ENCODE data around the gene ERVW-1. TPM values are rescaled to one million over a fixed set of nuclear protein-coding genes. Genes with fewer than 3 reads are reported as not detected.

ERVW-1 gene
- polyA plus RNA-seq, 1 donor (not counting 4 experiments of a cell fraction or from before 2014, with no cell fraction given), result not detected

DNA sequence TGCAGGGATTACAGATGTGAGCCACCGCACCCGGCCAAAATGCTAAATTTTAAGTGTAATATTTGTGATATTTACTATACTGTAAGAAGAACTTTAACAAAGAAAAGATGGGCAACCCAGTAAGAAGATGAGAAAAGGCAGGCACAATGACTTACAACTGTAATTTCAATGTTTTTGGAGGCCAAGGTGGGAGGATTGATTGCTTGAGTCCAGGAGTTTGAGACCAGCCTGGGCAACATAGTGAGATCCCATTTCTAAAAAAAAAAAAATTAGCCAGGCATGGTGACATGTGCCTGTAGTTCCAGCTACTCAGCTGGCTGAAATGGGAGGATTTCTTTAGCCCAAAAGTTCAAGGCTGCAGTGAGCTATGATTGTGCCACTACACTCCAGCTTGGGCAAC is 42.2 kb downstream of the ERVW-1 start:
- dilution Hi-C loops (cut with MboI; ENCODE audit: extremely low pct_ligation_motif_present, low sequenced_read_pairs), result no loop called here
- TF ChIP-seq, protein P1, sequence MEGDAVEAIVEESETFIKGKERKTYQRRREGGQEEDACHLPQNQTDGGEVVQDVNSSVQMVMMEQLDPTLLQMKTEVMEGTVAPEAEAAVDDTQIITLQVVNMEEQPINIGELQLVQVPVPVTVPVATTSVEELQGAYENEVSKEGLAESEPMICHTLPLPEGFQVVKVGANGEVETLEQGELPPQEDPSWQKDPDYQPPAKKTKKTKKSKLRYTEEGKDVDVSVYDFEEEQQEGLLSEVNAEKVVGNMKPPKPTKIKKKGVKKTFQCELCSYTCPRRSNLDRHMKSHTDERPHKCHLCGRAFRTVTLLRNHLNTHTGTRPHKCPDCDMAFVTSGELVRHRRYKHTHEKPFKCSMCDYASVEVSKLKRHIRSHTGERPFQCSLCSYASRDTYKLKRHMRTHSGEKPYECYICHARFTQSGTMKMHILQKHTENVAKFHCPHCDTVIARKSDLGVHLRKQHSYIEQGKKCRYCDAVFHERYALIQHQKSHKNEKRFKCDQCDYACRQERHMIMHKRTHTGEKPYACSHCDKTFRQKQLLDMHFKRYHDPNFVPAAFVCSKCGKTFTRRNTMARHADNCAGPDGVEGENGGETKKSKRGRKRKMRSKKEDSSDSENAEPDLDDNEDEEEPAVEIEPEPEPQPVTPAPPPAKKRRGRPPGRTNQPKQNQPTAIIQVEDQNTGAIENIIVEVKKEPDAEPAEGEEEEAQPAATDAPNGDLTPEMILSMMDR (optimal IDR thresholded peaks at IDR 0.05 in 1 of 3, IDR thresholded peaks at IDR 0.05 in 1 of 3, conservative IDR thresholded peaks at IDR 0.05 in 1 of 3; ENCODE audit: extremely low read depth in 1 of 3, insufficient read depth in 2 of 3, low read length in 3 of 3), result no peak
- TF ChIP-seq EZH2 (IDR thresholded peaks at IDR 0.05; ENCODE audit: low read length), result no peak
- Histone ChIP-seq H3K9ac (ENCODE audit: control insufficient read depth, extremely low read depth, insufficient read depth, low read length) (no peak overlapping the region), H3K9me3 (ENCODE audit: control insufficient read depth, low read depth, low read length) (no peaks in the 10 kb centered on the region), H3K27ac (ENCODE audit: control insufficient read depth, insufficient read depth, low read length) (no peak overlapping the region), H3K4me2 (ENCODE audit: control insufficient read depth, extremely low read depth, insufficient read depth, low read depth, low read length) (no peak overlapping the region), H3K4me3 (ENCODE audit: control insufficient read depth in 2 of 3, extremely low read depth in 1 of 3, insufficient read depth in 2 of 3, low read depth in 1 of 3, low read length in 3 of 3) (no peak overlapping the region), H3K36me3 (ENCODE audit: control insufficient read depth in 2 of 2, extremely low read depth in 1 of 2, insufficient read depth in 2 of 2, low read length in 2 of 2) (no peaks in the 10 kb centered on the region), H4K20me1 (ENCODE audit: control insufficient read depth, extremely low read depth, insufficient read depth, low read length) (no peaks in the 10 kb centered on the region), H3K9me1 (ENCODE audit: control insufficient read depth, extremely low read depth, insufficient read depth, low read length) (no peaks in the 10 kb centered on the region), H3K27me3 (ENCODE audit: control insufficient read depth, extremely low read depth, insufficient read depth, low read length) (peaks cover 3% of the 10 kb centered on the region), H2AFZ (ENCODE audit: control insufficient read depth, low read length) (no peak overlapping the region), H3K4me1 (ENCODE audit: control insufficient read depth, extremely low read depth, insufficient read depth, low read length) (no peaks in the 10 kb centered on the region), H3K79me2 (ENCODE audit: control insufficient read depth, insufficient read depth, low read length) (no peaks in the 10 kb centered on the region)
- DNase-seq (ENCODE audit: low read depth, low spot score), result no peak
- no peak for FAIRE-seq

DNA sequence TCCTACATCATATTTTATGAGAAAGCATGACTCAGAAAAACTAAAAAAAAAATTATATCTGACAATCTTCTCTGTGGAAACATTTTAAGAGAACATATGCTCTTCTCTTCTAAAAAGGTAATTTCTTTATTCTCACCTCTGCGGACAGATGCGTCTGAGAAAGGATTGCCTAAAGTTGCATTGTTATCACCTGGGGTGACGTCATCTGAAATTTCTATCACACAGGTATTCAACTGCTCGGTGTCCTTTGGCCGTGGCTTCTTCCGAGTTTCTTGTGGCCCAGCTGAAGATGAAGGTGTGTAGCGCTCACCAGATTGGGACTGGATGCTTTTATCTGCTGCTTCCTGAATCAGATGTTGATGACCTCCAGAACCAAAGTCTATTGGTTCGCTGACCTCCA is 44.7 kb downstream of the ERVW-1 start:
- FAIRE-seq (no peak), DNase-seq (ENCODE audit: low read depth, low spot score) (no peak)
- Histone ChIP-seq H3K4me3 (ENCODE audit: control insufficient read depth in 2 of 3, extremely low read depth in 1 of 3, insufficient read depth in 2 of 3, low read depth in 1 of 3, low read length in 3 of 3) (no peak overlapping the region), H3K9me3 (ENCODE audit: control insufficient read depth, low read depth, low read length) (no peaks in the 10 kb centered on the region), H3K27me3 (ENCODE audit: control insufficient read depth, extremely low read depth, insufficient read depth, low read length) (peaks cover 3% of the 10 kb centered on the region), H3K4me1 (ENCODE audit: control insufficient read depth, extremely low read depth, insufficient read depth, low read length) (no peaks in the 10 kb centered on the region), H3K27ac (ENCODE audit: control insufficient read depth, insufficient read depth, low read length) (no peak overlapping the region), H4K20me1 (ENCODE audit: control insufficient read depth, extremely low read depth, insufficient read depth, low read length) (no peaks in the 10 kb centered on the region), H2AFZ (ENCODE audit: control insufficient read depth, low read length) (no peak overlapping the region), H3K9ac (ENCODE audit: control insufficient read depth, extremely low read depth, insufficient read depth, low read length) (no peak overlapping the region), H3K4me2 (ENCODE audit: control insufficient read depth, extremely low read depth, insufficient read depth, low read depth, low read length) (no peak overlapping the region), H3K79me2 (ENCODE audit: control insufficient read depth, insufficient read depth, low read length) (no peaks in the 10 kb centered on the region), H3K9me1 (ENCODE audit: control insufficient read depth, extremely low read depth, insufficient read depth, low read length) (no peaks in the 10 kb centered on the region), H3K36me3 (ENCODE audit: control insufficient read depth in 2 of 2, extremely low read depth in 1 of 2, insufficient read depth in 2 of 2, low read length in 2 of 2) (no peaks in the 10 kb centered on the region)
- TF ChIP-seq, protein P1 (optimal IDR thresholded peaks at IDR 0.05 in 1 of 3, IDR thresholded peaks at IDR 0.05 in 1 of 3, conservative IDR thresholded peaks at IDR 0.05 in 1 of 3; ENCODE audit: extremely low read depth in 1 of 3, insufficient read depth in 2 of 3, low read length in 3 of 3), result no peak
- no peak for TF ChIP-seq EZH2 (IDR thresholded peaks at IDR 0.05; ENCODE audit: low read length)
- dilution Hi-C loops (cut with MboI; ENCODE audit: extremely low pct_ligation_motif_present, low sequenced_read_pairs), result no loop called here

Data from keratinocyte (primary cell).